NCI-H748 treated with DMSO at 0.1 percent for 48 hours (cell line): ENCODE measurements around the gene HOXC9.

Source experiments
- DNase-seq: peaks from one replicate; lab custom pipeline; 2025; lab: John Stamatoyannopoulos, UW

HOXC9 gene

GRCh38 chr12:54028314-54029201 lies 28.6 kb downstream of the HOXC9 start, which contains the start of gene HOXC6:
TSS of gene HOXC6 (plus strand) at chr12:54028440. CDS start at chr12:54028522, 82 bp downstream.
- peak; percentile 44 for DNase-seq

- no peak for DNase-seq
Measured at GRCh38 chr12:54029529-54030441, 29.8 kb downstream of the HOXC9 start.

- DNase-seq = no peak
Measured at GRCh38 chr12:54030442-54030801, 30.5 kb downstream of the HOXC9 start.

GRCh38 chr12:54030889-54031471 lies 31.0 kb downstream of the HOXC9 start:
- no peak for DNase-seq

- no peak for DNase-seq
Measured at GRCh38 chr12:54031480-54031879, 31.5 kb downstream of the HOXC9 start.

GRCh38 chr12:54032086-54032619 lies 32.2 kb downstream of the HOXC9 start:
- DNase-seq = no peak

- peak; percentile 81 for DNase-seq
Measured at GRCh38 chr12:54032627-54033100, 32.7 kb downstream of the HOXC9 start, which contains the start of gene HOXC5. TSS of gene HOXC5 (plus strand) at chr12:54033050. CDS start at chr12:54033123, 73 bp downstream.

GRCh38 chr12:54033106-54033979 lies 33.4 kb downstream of the HOXC9 start:
- peak; percentile 62 for DNase-seq

- no peak for DNase-seq
Measured at GRCh38 chr12:54033980-54034784, 34.2 kb downstream of the HOXC9 start.

GRCh38 chr12:54034785-54035310 lies 34.9 kb downstream of the HOXC9 start:
- DNase-seq = no peak

- DNase-seq = no peak
Measured at GRCh38 chr12:54035568-54036264, 35.8 kb downstream of the HOXC9 start.

- no peak for DNase-seq
Measured at GRCh38 chr12:54036620-54037359, 36.8 kb downstream of the HOXC9 start.

- no peak for DNase-seq
Measured at GRCh38 chr12:54037360-54038283, 37.7 kb downstream of the HOXC9 start.

GRCh38 chr12:54038284-54038870 lies 38.4 kb downstream of the HOXC9 start:
- no peak for DNase-seq

- DNase-seq = no peak
Measured at GRCh38 chr12:54038871-54039414, 39.0 kb downstream of the HOXC9 start.

- DNase-seq = no peak
Measured at GRCh38 chr12:54039417-54040147, 39.6 kb downstream of the HOXC9 start.
